GM23338 (cell line): ENCODE data around the gene TNC. TPM values are rescaled to one million over a fixed set of nuclear protein-coding genes. Genes with fewer than 3 reads are reported as not detected.
A peak's percentile ranks its signal among the peaks of the same experiment; 100 is the strongest.

Experiments used
- ATAC-seq: fragments of 200-7000 bp; cut with Tn5 transposase; 3 replicates; pipeline ENCODE4 v1.9.1; 2020
- DNase-seq: peaks from one replicate; pipeline ENCODE4 v3.0.0-alpha.2; 2015; ENCODE audit warnings: low spot score
- H2AFZ ChIP-seq: fragments of 200-600 bp; sonication (generic); 2 replicates; pipeline ENCODE4 v1.8.0; 2016; ENCODE audit warnings: antibody characterized with exemption, mild to moderate bottlenecking, moderate library complexity
- H3F3A ChIP-seq: fragments of 200-600 bp; sonication (generic); replicated peaks from 2 replicates; pipeline ENCODE4 v1.8.0; 2017; ENCODE audit warnings: antibody characterized with exemption, mixed run types, low read depth
- H3K27ac ChIP-seq: fragments of 200-600 bp; sonication (generic); 2 replicates; pipeline ENCODE4 v1.6.1; 2016; ENCODE audit warnings: low read depth
- H3K27me3 ChIP-seq: fragments of 200-600 bp; sonication (generic); 2 replicates; pipeline ENCODE4 v1.8.0; 2016; ENCODE audit warnings: mild to moderate bottlenecking, mixed run types, moderate library complexity; ENCODE audit not compliant: insufficient read depth
- H3K36me3 ChIP-seq: fragments of 200-600 bp; sonication (generic); 2 replicates; pipeline ENCODE4 v1.8.0; 2016; ENCODE audit warnings: mild to moderate bottlenecking; ENCODE audit not compliant: insufficient read depth
- H3K4me1 ChIP-seq: fragments of 200-600 bp; sonication (generic); 2 replicates; pipeline ENCODE4 v1.8.0; 2016; ENCODE audit warnings: mild to moderate bottlenecking, moderate library complexity; ENCODE audit not compliant: insufficient read depth
- H3K4me2 ChIP-seq: fragments of 200-600 bp; sonication (generic); 2 replicates; pipeline ENCODE4 v1.7.1; 2017; ENCODE audit warnings: mixed run types
- H3K4me3 ChIP-seq: fragments of 200-600 bp; sonication (generic); 2 replicates; pipeline ENCODE4 v1.6.1; 2016; ENCODE audit warnings: mixed run types
- H3K79me2 ChIP-seq: fragments of 200-600 bp; sonication (generic); replicated peaks from 2 replicates; pipeline ENCODE4 v1.8.0; 2017; ENCODE audit warnings: mild to moderate bottlenecking; ENCODE audit not compliant: insufficient read depth
- H3K9me2 ChIP-seq: fragments of 200-600 bp; sonication (generic); 2 replicates; pipeline ENCODE4 v1.8.0; 2017; ENCODE audit not compliant: insufficient read depth
- H4K20me1 ChIP-seq: fragments of 200-600 bp; sonication (generic); replicated peaks from 2 replicates; pipeline ENCODE4 v1.8.0; 2017; ENCODE audit warnings: mild to moderate bottlenecking; ENCODE audit not compliant: insufficient read depth
- H3K27ac Mint-ChIP-seq: 2 replicates; pipeline ENCODE4 v1.8.0; 2020; ENCODE audit warnings: inconsistent platforms, mild to moderate bottlenecking, moderate library complexity, mixed read lengths
- H3K27me3 Mint-ChIP-seq: 3 replicates; pipeline ENCODE4 v1.8.0; 2022; ENCODE audit warnings: low read depth, mild to moderate bottlenecking, moderate library complexity, mixed read lengths, inconsistent platforms; ENCODE audit not compliant: insufficient read depth, poor library complexity
- H3K36me3 Mint-ChIP-seq: 3 replicates; pipeline ENCODE4 v1.8.0; 2021; ENCODE audit warnings: low read depth, mild to moderate bottlenecking, inconsistent platforms, moderate library complexity, mixed read lengths
- H3K4me1 Mint-ChIP-seq: 3 replicates; pipeline ENCODE4 v1.8.0; 2020; ENCODE audit warnings: mild to moderate bottlenecking, inconsistent platforms, mixed read lengths
- H3K4me3 Mint-ChIP-seq: 3 replicates; pipeline ENCODE4 v1.8.0; 2021; ENCODE audit warnings: moderate library complexity, mild to moderate bottlenecking, inconsistent platforms, mixed read lengths
- H3K9me3 Mint-ChIP-seq: 3 replicates; pipeline ENCODE4 v1.8.0; 2020; ENCODE audit warnings: moderate library complexity, mild to moderate bottlenecking, inconsistent platforms, mixed read lengths
- NANOG ChIP-seq: IDR thresholded peaks from 2 replicates; pipeline ENCODE4 v1.6.1; 2016; ENCODE audit warnings: antibody characterized with exemption, borderline replicate concordance
- STAT1 ChIP-seq: IDR thresholded peaks from one replicate; pipeline ENCODE4 v1.6.1; 2016; ENCODE audit warnings: antibody characterized with exemption; ENCODE audit not compliant: unreplicated experiment
- ZNF331 ChIP-seq: fragments of 250-450 bp; sonication (Bioruptor Pico); IDR thresholded peaks from 2 replicates; pipeline ENCODE4 v1.5.0; 2020; ENCODE audit warnings: low read depth, mild to moderate bottlenecking, moderate library complexity
- polyA plus RNA-seq: library from polyadenylated mRNA; unstranded; fragments of >200 nt; fragmentation: Nextera tagmentation; extraction: Ambion mirVana; gene quantifications from 2 replicates; pipeline ENCODE4 v1.2.1, GENCODE V29; 2016
- total RNA-seq: library from RNA; depleted of rRNA; stranded (reverse); fragments of >200 nt; shearing (Covaris generic); gene quantifications from 2 replicates; pipeline ENCODE4 v1.2.3, GENCODE V29; 2014
- TF ChIP-seq, protein P1 (sequence below), 2 experiments: fragments of 200-600 bp in 1 of 2; sonication (generic) in 1 of 2; conservative IDR thresholded peaks; 2 replicates each; pipeline versions ENCODE4 v1.5.1 to v1.6.1; 2016 to 2017; ENCODE audit warnings: antibody characterized with exemption in 2 of 2, low read depth in 2 of 2, mild to moderate bottlenecking in 2 of 2, moderate library complexity in 1 of 2
- TF ChIP-seq, protein P2 (sequence below): IDR thresholded peaks from one replicate; pipeline ENCODE4 v1.6.1; 2018; ENCODE audit warnings: antibody characterized with exemption; ENCODE audit not compliant: unreplicated experiment
- TF ChIP-seq, protein P3 (sequence below): fragments of 250-450 bp; sonication (Bioruptor Pico); IDR thresholded peaks from 2 replicates; pipeline ENCODE4 v1.5.0; 2020; ENCODE audit warnings: mild to moderate bottlenecking, moderate library complexity

TNC gene
- total and polyA plus RNA-seq, 2 experiments from 2014 or later: 0.89 to 2.7 TPM

DNA sequence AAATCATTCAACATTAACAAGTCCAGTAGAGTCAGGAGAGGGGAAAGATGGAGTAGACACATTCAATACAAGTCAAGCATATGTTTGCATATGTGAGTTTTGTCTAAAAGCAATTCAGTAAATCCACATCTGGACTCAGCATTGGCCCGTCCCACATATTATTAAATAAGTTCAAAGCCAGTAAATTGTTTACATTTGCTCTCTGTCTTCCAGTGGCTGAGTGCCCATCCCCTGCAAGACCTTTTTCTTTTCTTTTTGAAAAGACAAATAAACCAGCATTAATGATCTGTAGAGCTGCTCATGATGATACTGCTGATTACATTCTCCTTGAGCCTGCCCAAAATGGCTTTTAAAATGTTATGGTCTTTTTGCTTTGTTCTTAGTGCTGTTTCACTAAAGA, 71.1 kb downstream of the TNC start (continued):
- TF ChIP-seq, protein P1, sequence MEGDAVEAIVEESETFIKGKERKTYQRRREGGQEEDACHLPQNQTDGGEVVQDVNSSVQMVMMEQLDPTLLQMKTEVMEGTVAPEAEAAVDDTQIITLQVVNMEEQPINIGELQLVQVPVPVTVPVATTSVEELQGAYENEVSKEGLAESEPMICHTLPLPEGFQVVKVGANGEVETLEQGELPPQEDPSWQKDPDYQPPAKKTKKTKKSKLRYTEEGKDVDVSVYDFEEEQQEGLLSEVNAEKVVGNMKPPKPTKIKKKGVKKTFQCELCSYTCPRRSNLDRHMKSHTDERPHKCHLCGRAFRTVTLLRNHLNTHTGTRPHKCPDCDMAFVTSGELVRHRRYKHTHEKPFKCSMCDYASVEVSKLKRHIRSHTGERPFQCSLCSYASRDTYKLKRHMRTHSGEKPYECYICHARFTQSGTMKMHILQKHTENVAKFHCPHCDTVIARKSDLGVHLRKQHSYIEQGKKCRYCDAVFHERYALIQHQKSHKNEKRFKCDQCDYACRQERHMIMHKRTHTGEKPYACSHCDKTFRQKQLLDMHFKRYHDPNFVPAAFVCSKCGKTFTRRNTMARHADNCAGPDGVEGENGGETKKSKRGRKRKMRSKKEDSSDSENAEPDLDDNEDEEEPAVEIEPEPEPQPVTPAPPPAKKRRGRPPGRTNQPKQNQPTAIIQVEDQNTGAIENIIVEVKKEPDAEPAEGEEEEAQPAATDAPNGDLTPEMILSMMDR (conservative IDR thresholded peaks at IDR 0.05; ENCODE audit: low read depth in 2 of 2): no peak
- no peak for TF ChIP-seq STAT1

DNA sequence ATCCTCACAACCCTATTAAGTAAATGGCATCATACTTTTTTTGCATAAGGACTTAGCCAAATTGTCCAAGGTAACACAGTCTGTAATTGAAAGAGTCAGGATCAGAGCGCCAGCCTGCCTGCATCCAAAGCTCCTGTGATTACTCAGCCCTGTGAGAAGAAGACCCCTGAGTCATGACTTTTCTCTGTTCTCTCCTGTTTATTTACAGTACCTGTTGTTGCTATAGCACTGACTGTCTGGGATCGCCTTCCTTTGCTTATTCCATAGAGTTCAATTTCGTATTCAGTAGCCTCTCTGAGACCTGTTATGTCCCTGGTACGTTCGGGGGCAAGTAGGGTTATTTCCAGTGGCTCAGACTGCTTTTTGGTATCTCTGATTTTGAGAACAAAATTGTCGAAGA, 71.8 kb downstream of the TNC start:
- DNase-seq (peak; percentile 7), ATAC-seq (no peak)
- Histone ChIP-seq H3K4me2 (no peak overlapping the region), H3K27ac (no peak overlapping the region), H3K27me3 (no peaks in the 10 kb centered on the region), H4K20me1 (no peaks in the 10 kb centered on the region), H3K36me3 (no peaks in the 10 kb centered on the region), H3K4me1 (peaks cover 12% of the 10 kb centered on the region; the same call in 1 of the 2 replicates), H3K4me3 (no peak overlapping the region), H3K9me2 (0 out of 2 replicates have a peak, but pooled peaks cover 4% of the 10 kb centered on the region), H3K79me2 (no peaks in the 10 kb centered on the region), H2AFZ (no peak overlapping the region), H3F3A (no peaks in the 10 kb centered on the region)
- Mint-ChIP-seq H3K36me3 (no peaks in the 10 kb centered on the region), H3K4me3 (no peak overlapping the region), H3K27ac (no peak overlapping the region), H3K9me3 (no peaks in the 10 kb centered on the region), H3K4me1 (peaks cover 7% of the 10 kb centered on the region; the same call in 1 of the 3 replicates), H3K27me3 (no peaks in the 10 kb centered on the region)
- TF ChIP-seq ZNF331 (CRISPR knock-in tag) (no peak), NANOG (no peak), STAT1 (no peak)
- TF ChIP-seq, protein P2, sequence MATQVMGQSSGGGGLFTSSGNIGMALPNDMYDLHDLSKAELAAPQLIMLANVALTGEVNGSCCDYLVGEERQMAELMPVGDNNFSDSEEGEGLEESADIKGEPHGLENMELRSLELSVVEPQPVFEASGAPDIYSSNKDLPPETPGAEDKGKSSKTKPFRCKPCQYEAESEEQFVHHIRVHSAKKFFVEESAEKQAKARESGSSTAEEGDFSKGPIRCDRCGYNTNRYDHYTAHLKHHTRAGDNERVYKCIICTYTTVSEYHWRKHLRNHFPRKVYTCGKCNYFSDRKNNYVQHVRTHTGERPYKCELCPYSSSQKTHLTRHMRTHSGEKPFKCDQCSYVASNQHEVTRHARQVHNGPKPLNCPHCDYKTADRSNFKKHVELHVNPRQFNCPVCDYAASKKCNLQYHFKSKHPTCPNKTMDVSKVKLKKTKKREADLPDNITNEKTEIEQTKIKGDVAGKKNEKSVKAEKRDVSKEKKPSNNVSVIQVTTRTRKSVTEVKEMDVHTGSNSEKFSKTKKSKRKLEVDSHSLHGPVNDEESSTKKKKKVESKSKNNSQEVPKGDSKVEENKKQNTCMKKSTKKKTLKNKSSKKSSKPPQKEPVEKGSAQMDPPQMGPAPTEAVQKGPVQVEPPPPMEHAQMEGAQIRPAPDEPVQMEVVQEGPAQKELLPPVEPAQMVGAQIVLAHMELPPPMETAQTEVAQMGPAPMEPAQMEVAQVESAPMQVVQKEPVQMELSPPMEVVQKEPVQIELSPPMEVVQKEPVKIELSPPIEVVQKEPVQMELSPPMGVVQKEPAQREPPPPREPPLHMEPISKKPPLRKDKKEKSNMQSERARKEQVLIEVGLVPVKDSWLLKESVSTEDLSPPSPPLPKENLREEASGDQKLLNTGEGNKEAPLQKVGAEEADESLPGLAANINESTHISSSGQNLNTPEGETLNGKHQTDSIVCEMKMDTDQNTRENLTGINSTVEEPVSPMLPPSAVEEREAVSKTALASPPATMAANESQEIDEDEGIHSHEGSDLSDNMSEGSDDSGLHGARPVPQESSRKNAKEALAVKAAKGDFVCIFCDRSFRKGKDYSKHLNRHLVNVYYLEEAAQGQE: no peak

DNA sequence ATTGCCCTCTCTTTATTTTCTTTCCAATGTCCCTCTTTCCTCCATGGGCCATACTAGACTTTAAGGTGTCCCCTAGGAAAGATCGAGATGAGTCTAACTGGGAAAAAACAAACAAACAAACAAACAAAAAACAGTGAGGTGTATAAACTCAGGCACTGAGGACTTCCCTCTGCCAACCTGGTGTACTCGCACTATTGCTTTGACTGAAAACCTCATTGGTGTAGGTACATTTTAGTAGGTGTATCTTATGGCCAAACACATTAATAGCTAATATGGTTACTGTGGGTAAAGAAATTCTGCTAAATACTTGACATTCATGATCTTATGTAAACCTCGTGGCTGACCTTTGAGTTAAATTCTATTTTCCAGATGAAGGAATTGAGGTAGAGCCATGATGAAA, 74.3 kb downstream of the TNC start:
- H3K36me3 ChIP-seq: no peaks in the 10 kb centered on the region
- H3K27me3 ChIP-seq: no peaks in the 10 kb centered on the region
- no peaks in the 10 kb centered on the region for H3K27me3 Mint-ChIP-seq
- no peak overlapping the region for H3K27ac ChIP-seq
- H3F3A ChIP-seq: no peaks in the 10 kb centered on the region
- no peaks in the 10 kb centered on the region for H3K36me3 Mint-ChIP-seq
- H3K9me3 Mint-ChIP-seq: no peaks in the 10 kb centered on the region
- no peak for TF ChIP-seq NANOG
- TF ChIP-seq, protein P3, sequence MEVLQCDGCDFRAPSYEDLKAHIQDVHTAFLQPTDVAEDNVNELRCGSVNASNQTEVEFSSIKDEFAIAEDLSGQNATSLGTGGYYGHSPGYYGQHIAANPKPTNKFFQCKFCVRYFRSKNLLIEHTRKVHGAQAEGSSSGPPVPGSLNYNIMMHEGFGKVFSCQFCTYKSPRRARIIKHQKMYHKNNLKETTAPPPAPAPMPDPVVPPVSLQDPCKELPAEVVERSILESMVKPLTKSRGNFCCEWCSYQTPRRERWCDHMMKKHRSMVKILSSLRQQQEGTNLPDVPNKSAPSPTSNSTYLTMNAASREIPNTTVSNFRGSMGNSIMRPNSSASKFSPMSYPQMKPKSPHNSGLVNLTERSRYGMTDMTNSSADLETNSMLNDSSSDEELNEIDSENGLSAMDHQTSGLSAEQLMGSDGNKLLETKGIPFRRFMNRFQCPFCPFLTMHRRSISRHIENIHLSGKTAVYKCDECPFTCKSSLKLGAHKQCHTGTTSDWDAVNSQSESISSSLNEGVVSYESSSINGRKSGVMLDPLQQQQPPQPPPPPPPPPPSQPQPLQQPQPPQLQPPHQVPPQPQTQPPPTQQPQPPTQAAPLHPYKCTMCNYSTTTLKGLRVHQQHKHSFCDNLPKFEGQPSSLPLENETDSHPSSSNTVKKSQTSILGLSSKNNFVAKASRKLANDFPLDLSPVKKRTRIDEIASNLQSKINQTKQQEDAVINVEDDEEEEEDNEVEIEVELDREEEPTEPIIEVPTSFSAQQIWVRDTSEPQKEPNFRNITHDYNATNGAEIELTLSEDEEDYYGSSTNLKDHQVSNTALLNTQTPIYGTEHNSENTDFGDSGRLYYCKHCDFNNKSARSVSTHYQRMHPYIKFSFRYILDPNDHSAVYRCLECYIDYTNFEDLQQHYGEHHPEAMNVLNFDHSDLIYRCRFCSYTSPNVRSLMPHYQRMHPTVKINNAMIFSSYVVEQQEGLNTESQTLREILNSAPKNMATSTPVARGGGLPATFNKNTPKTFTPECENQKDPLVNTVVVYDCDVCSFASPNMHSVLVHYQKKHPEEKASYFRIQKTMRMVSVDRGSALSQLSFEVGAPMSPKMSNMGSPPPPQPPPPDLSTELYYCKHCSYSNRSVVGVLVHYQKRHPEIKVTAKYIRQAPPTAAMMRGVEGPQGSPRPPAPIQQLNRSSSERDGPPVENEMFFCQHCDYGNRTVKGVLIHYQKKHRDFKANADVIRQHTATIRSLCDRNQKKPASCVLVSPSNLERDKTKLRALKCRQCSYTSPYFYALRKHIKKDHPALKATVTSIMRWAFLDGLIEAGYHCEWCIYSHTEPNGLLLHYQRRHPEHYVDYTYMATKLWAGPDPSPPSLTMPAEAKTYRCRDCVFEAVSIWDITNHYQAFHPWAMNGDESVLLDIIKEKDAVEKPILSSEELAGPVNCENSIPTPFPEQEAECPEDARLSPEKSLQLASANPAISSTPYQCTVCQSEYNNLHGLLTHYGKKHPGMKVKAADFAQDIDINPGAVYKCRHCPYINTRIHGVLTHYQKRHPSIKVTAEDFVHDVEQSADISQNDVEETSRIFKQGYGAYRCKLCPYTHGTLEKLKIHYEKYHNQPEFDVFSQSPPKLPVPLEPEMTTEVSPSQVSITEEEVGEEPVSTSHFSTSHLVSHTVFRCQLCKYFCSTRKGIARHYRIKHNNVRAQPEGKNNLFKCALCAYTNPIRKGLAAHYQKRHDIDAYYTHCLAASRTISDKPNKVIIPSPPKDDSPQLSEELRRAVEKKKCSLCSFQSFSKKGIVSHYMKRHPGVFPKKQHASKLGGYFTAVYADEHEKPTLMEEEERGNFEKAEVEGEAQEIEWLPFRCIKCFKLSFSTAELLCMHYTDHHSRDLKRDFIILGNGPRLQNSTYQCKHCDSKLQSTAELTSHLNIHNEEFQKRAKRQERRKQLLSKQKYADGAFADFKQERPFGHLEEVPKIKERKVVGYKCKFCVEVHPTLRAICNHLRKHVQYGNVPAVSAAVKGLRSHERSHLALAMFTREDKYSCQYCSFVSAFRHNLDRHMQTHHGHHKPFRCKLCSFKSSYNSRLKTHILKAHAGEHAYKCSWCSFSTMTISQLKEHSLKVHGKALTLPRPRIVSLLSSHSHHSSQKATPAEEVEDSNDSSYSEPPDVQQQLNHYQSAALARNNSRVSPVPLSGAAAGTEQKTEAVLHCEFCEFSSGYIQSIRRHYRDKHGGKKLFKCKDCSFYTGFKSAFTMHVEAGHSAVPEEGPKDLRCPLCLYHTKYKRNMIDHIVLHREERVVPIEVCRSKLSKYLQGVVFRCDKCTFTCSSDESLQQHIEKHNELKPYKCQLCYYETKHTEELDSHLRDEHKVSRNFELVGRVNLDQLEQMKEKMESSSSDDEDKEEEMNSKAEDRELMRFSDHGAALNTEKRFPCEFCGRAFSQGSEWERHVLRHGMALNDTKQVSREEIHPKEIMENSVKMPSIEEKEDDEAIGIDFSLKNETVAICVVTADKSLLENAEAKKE (CRISPR knock-in tag): no peak
- no peak overlapping the region for H3K4me2 ChIP-seq
- no peak overlapping the region for H3K4me3 ChIP-seq
- H4K20me1 ChIP-seq: no peaks in the 10 kb centered on the region
- ATAC-seq: no peak
- no peaks in the 10 kb centered on the region for H3K4me1 Mint-ChIP-seq
- H3K4me1 ChIP-seq: no peaks in the 10 kb centered on the region
- no peak overlapping the region for H3K4me3 Mint-ChIP-seq
- no peaks in the 10 kb centered on the region for H3K79me2 ChIP-seq
- no peak overlapping the region for H2AFZ ChIP-seq
- 0 out of 2 replicates have a peak, but pooled peaks cover 4% of the 10 kb centered on the region for H3K9me2 ChIP-seq
- H3K27ac Mint-ChIP-seq: no peak overlapping the region
- no peak for DNase-seq
